ENCODE results near the gene MTMR2.
"Not testable (repeated sequence)": the region's sequence is repeated elsewhere in the genome, so short reads cannot be mapped to it uniquely, and the experiment has no call there.

MTMR2 gene

GRCh38 chr11:95827696-95828095, 96.2 kb downstream of the MTMR2 start:
- Histone ChIP-seq H3K4me3 (ENCODE audit: insufficient read length, low read depth) (no peak overlapping the region), H3K4me1 (ENCODE audit: insufficient read depth, insufficient read length) (no peaks in the 10 kb centered on the region), H3K27me3 (ENCODE audit: insufficient read depth, insufficient read length) (no peaks in the 10 kb centered on the region), H3K9ac (ENCODE audit: insufficient read length, low read depth) (no peak overlapping the region), H3K9me3 (ENCODE audit: insufficient read depth, low read length) (no peaks in the 10 kb centered on the region), H3K36me3 (ENCODE audit: insufficient read depth, insufficient read length, low read length) (peaks cover 39% of the 10 kb centered on the region)
- DNase-seq (ENCODE audit: low read depth, low spot score), result no peak
- no peak for TF ChIP-seq YY1 (IDR thresholded peaks at IDR 0.05; ENCODE audit: insufficient read depth, insufficient read length)
- TF ChIP-seq SUZ12 (IDR thresholded peaks at IDR 0.05; ENCODE audit: extremely low read depth, insufficient read depth, insufficient read length), result no peak
- TF ChIP-seq ZNF274 (IDR thresholded peaks at IDR 0.05; ENCODE audit: low read depth, low read length), result no peak

- Histone ChIP-seq H3K4me3 (ENCODE audit: insufficient read length, low read depth) (no peak overlapping the region), H3K9me3 (ENCODE audit: insufficient read depth, low read length) (no peaks in the 10 kb centered on the region), H3K9ac (ENCODE audit: insufficient read length, low read depth) (no peak overlapping the region), H3K27me3 (ENCODE audit: insufficient read depth, insufficient read length) (no peaks in the 10 kb centered on the region), H3K36me3 (ENCODE audit: insufficient read depth, insufficient read length, low read length) (peaks cover 38% of the 10 kb centered on the region), H3K4me1 (ENCODE audit: insufficient read depth, insufficient read length) (no peaks in the 10 kb centered on the region)
- no peak for TF ChIP-seq YY1 (IDR thresholded peaks at IDR 0.05; ENCODE audit: insufficient read depth, insufficient read length)
- no peak for TF ChIP-seq SUZ12 (IDR thresholded peaks at IDR 0.05; ENCODE audit: extremely low read depth, insufficient read depth, insufficient read length)
- TF ChIP-seq ZNF274 (IDR thresholded peaks at IDR 0.05; ENCODE audit: low read depth, low read length), result no peak
- no peak for DNase-seq (ENCODE audit: low read depth, low spot score)
These were observed 102.3 kb downstream of the MTMR2 start for GRCh38 chr11:95821640-95822039.

GRCh38 chr11:95816037-95816436, 107.9 kb downstream of the MTMR2 start:
- H3K36me3 ChIP-seq (ENCODE audit: insufficient read depth, insufficient read length, low read length), result peaks cover 23% of the 10 kb centered on the region
- TF ChIP-seq SUZ12 (IDR thresholded peaks at IDR 0.05; ENCODE audit: extremely low read depth, insufficient read depth, insufficient read length), result no peak
- TF ChIP-seq ZNF274 (IDR thresholded peaks at IDR 0.05; ENCODE audit: low read depth, low read length), result no peak
- no peak for TF ChIP-seq YY1 (IDR thresholded peaks at IDR 0.05; ENCODE audit: insufficient read depth, insufficient read length)
- no peaks in the 10 kb centered on the region for H3K4me1 ChIP-seq (ENCODE audit: insufficient read depth, insufficient read length)
- no peak overlapping the region for H3K9ac ChIP-seq (ENCODE audit: insufficient read length, low read depth)
- no peaks in the 10 kb centered on the region for H3K27me3 ChIP-seq (ENCODE audit: insufficient read depth, insufficient read length)
- no peaks in the 10 kb centered on the region for H3K9me3 ChIP-seq (ENCODE audit: insufficient read depth, low read length)
- DNase-seq (ENCODE audit: low read depth, low spot score), result no peak
- H3K4me3 ChIP-seq (ENCODE audit: insufficient read length, low read depth), result no peak overlapping the region

- not testable (repeated sequence) for DNase-seq (ENCODE audit: low read depth, low spot score); H3K4me3 ChIP-seq (ENCODE audit: insufficient read length, low read depth); H3K4me1 ChIP-seq (ENCODE audit: insufficient read depth, insufficient read length); H3K27me3 ChIP-seq (ENCODE audit: insufficient read depth, insufficient read length); H3K9ac ChIP-seq (ENCODE audit: insufficient read length, low read depth); H3K9me3 ChIP-seq (ENCODE audit: insufficient read depth, low read length)
- H3K36me3 ChIP-seq (ENCODE audit: insufficient read depth, insufficient read length, low read length), result peaks cover 10% of the 10 kb centered on the region
These were observed 112.9 kb downstream of the MTMR2 start for GRCh38 chr11:95811052-95811451.

GRCh38 chr11:95806464-95806863, 117.4 kb downstream of the MTMR2 start:
- H3K9ac ChIP-seq (ENCODE audit: insufficient read length, low read depth); DNase-seq (ENCODE audit: low read depth, low spot score); H3K4me1 ChIP-seq (ENCODE audit: insufficient read depth, insufficient read length); H3K27me3 ChIP-seq (ENCODE audit: insufficient read depth, insufficient read length); H3K4me3 ChIP-seq (ENCODE audit: insufficient read length, low read depth): not testable (repeated sequence)
- H3K9me3 ChIP-seq (ENCODE audit: insufficient read depth, low read length), result peaks cover 18% of the 10 kb centered on the region; the same call in 1 of the 2 replicates
- H3K36me3 ChIP-seq (ENCODE audit: insufficient read depth, insufficient read length, low read length), result peaks cover 21% of the 10 kb centered on the region

GRCh38 chr11:95805869-95806268, 118.0 kb downstream of the MTMR2 start:
- peaks cover 18% of the 10 kb centered on the region; the same call in 1 of the 2 replicates for H3K9me3 ChIP-seq (ENCODE audit: insufficient read depth, low read length)
- TF ChIP-seq SUZ12 (IDR thresholded peaks at IDR 0.05; ENCODE audit: extremely low read depth, insufficient read depth, insufficient read length) (no peak), ZNF274 (IDR thresholded peaks at IDR 0.05; ENCODE audit: low read depth, low read length) (no peak), YY1 (IDR thresholded peaks at IDR 0.05; ENCODE audit: insufficient read depth, insufficient read length) (no peak)
- no peaks in the 10 kb centered on the region for H3K27me3 ChIP-seq (ENCODE audit: insufficient read depth, insufficient read length)
- no peak for DNase-seq (ENCODE audit: low read depth, low spot score)
- no peaks in the 10 kb centered on the region for H3K4me1 ChIP-seq (ENCODE audit: insufficient read depth, insufficient read length)
- H3K4me3 ChIP-seq (ENCODE audit: insufficient read length, low read depth), result no peak overlapping the region
- H3K9ac ChIP-seq (ENCODE audit: insufficient read length, low read depth), result no peak overlapping the region
- H3K36me3 ChIP-seq (ENCODE audit: insufficient read depth, insufficient read length, low read length), result peaks cover 22% of the 10 kb centered on the region

- Histone ChIP-seq H3K9me3 (ENCODE audit: insufficient read depth, low read length) (peaks cover 18% of the 10 kb centered on the region; the same call in 1 of the 2 replicates), H3K27me3 (ENCODE audit: insufficient read depth, insufficient read length) (no peaks in the 10 kb centered on the region), H3K9ac (ENCODE audit: insufficient read length, low read depth) (no peak overlapping the region), H3K36me3 (ENCODE audit: insufficient read depth, insufficient read length, low read length) (peaks cover 39% of the 10 kb centered on the region), H3K4me1 (ENCODE audit: insufficient read depth, insufficient read length) (no peaks in the 10 kb centered on the region), H3K4me3 (ENCODE audit: insufficient read length, low read depth) (no peak overlapping the region)
- DNase-seq (ENCODE audit: low read depth, low spot score), result no peak
- TF ChIP-seq ZNF274 (IDR thresholded peaks at IDR 0.05; ENCODE audit: low read depth, low read length) (no peak), YY1 (IDR thresholded peaks at IDR 0.05; ENCODE audit: insufficient read depth, insufficient read length) (no peak), SUZ12 (IDR thresholded peaks at IDR 0.05; ENCODE audit: extremely low read depth, insufficient read depth, insufficient read length) (no peak)
These were observed 119.9 kb downstream of the MTMR2 start for GRCh38 chr11:95803973-95804372.

GRCh38 chr11:95802806-95803205, 121.1 kb downstream of the MTMR2 start:
- no peak for DNase-seq (ENCODE audit: low read depth, low spot score)
- Histone ChIP-seq H3K27me3 (ENCODE audit: insufficient read depth, insufficient read length) (no peaks in the 10 kb centered on the region), H3K9me3 (ENCODE audit: insufficient read depth, low read length) (peaks cover 18% of the 10 kb centered on the region; the same call in 1 of the 2 replicates), H3K36me3 (ENCODE audit: insufficient read depth, insufficient read length, low read length) (peaks cover 40% of the 10 kb centered on the region), H3K4me3 (ENCODE audit: insufficient read length, low read depth) (no peak overlapping the region), H3K4me1 (ENCODE audit: insufficient read depth, insufficient read length) (no peaks in the 10 kb centered on the region), H3K9ac (ENCODE audit: insufficient read length, low read depth) (no peak overlapping the region)
- TF ChIP-seq SUZ12 (IDR thresholded peaks at IDR 0.05; ENCODE audit: extremely low read depth, insufficient read depth, insufficient read length) (no peak), YY1 (IDR thresholded peaks at IDR 0.05; ENCODE audit: insufficient read depth, insufficient read length) (no peak), ZNF274 (IDR thresholded peaks at IDR 0.05; ENCODE audit: low read depth, low read length) (no peak)
